Measurements from ENCODE around the gene CTBP2. TPM values are rescaled to one million over a fixed set of nuclear protein-coding genes. Genes with fewer than 3 reads are reported as not detected.
A peak's percentile ranks its signal among the peaks of the same experiment; 100 is the strongest.

The CTBP2 gene
- total RNA-seq, 1 experiment from 2014 or later, result 125 TPM

DNA sequence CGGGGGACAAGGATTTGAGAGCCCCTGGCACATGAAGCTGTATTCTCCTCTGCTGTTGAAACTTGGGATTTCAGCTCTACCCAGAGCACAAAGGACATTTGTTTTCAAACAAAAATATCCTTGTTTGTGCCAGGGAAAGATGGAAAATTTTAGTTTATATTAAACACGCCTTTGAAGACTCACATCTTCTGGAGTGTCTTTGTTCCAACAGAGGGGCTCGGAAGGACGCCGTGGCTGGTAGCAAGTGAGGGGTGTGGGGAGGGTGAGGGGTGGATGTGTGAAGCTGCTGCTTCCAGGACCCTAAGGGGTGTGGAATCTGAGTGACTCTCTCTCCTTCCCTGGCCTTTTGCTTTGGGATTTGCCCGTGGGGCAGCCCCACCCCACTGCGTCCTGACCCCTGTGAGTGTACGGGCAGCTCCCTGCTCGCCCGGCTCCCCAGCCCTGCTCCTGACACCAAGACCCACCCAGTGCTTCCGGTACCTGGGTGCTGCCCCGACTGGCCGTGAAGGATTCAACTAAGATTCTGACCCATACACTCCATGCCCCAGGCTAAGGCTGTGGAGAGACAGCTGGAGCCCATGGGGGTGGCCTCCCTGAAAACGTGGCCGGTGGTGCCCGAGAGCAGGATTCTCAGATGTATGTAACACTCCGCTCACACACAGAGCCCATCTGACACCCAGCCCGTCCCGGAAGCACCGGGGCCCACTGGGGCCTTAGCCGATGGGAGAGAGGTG, 158.9 kb downstream of the CTBP2 start:
- in situ Hi-C loops (cut with HindIII; ENCODE audit: low pct_unique_long_range_greater_than_20kb, low sequenced_read_pairs), result no loop called here
- CTCF ChIA-PET, result no interaction called here
- Histone ChIP-seq H3K36me3 (ENCODE audit: control insufficient read depth, insufficient read depth, low read length) (peaks cover 4% of the 10 kb centered on the region), H3K9me3 (ENCODE audit: control insufficient read depth, insufficient read depth, low read depth, low read length) (no peaks in the 10 kb centered on the region), H3K27ac (ENCODE audit: low read length) (no peak overlapping the region), H3K27me3 (ENCODE audit: control insufficient read depth, insufficient read depth, low read length) (no peaks in the 10 kb centered on the region), H3K4me1 (ENCODE audit: control insufficient read depth, insufficient read depth, low read length) (no peaks in the 10 kb centered on the region), H3K4me3 (ENCODE audit: low read depth in 2 of 2, low read length in 2 of 2) (no peak overlapping the region)
- ATAC-seq (no peak), DNase-seq (ENCODE audit: low read depth, low spot score) (no peak)
- TF ChIP-seq, protein P1, sequence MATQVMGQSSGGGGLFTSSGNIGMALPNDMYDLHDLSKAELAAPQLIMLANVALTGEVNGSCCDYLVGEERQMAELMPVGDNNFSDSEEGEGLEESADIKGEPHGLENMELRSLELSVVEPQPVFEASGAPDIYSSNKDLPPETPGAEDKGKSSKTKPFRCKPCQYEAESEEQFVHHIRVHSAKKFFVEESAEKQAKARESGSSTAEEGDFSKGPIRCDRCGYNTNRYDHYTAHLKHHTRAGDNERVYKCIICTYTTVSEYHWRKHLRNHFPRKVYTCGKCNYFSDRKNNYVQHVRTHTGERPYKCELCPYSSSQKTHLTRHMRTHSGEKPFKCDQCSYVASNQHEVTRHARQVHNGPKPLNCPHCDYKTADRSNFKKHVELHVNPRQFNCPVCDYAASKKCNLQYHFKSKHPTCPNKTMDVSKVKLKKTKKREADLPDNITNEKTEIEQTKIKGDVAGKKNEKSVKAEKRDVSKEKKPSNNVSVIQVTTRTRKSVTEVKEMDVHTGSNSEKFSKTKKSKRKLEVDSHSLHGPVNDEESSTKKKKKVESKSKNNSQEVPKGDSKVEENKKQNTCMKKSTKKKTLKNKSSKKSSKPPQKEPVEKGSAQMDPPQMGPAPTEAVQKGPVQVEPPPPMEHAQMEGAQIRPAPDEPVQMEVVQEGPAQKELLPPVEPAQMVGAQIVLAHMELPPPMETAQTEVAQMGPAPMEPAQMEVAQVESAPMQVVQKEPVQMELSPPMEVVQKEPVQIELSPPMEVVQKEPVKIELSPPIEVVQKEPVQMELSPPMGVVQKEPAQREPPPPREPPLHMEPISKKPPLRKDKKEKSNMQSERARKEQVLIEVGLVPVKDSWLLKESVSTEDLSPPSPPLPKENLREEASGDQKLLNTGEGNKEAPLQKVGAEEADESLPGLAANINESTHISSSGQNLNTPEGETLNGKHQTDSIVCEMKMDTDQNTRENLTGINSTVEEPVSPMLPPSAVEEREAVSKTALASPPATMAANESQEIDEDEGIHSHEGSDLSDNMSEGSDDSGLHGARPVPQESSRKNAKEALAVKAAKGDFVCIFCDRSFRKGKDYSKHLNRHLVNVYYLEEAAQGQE (IDR thresholded peaks at IDR 0.05; ENCODE audit: insufficient read depth in 1 of 2, low read depth in 2 of 2, low read length in 1 of 2), result no peak
- TF ChIP-seq TCF7L2 (IDR thresholded peaks at IDR 0.05; ENCODE audit: low read depth, low read length), result no peak
- TF ChIP-seq POLR2AphosphoS5 (IDR thresholded peaks at IDR 0.05; ENCODE audit: low read depth, low read length), result no peak
- TF ChIP-seq SIN3A (IDR thresholded peaks at IDR 0.05; ENCODE audit: borderline replicate concordance, insufficient read depth, low read depth, low read length), result no peak
- TF ChIP-seq, protein P2, sequence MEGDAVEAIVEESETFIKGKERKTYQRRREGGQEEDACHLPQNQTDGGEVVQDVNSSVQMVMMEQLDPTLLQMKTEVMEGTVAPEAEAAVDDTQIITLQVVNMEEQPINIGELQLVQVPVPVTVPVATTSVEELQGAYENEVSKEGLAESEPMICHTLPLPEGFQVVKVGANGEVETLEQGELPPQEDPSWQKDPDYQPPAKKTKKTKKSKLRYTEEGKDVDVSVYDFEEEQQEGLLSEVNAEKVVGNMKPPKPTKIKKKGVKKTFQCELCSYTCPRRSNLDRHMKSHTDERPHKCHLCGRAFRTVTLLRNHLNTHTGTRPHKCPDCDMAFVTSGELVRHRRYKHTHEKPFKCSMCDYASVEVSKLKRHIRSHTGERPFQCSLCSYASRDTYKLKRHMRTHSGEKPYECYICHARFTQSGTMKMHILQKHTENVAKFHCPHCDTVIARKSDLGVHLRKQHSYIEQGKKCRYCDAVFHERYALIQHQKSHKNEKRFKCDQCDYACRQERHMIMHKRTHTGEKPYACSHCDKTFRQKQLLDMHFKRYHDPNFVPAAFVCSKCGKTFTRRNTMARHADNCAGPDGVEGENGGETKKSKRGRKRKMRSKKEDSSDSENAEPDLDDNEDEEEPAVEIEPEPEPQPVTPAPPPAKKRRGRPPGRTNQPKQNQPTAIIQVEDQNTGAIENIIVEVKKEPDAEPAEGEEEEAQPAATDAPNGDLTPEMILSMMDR (IDR thresholded peaks at IDR 0.05), result no peak
- intact Hi-C loops (cut with micrococcal nuclease; ENCODE audit: unreplicated experiment), result no loop called here
- POLR2A ChIA-PET, result no interaction called here
- BruUV-seq (replicated peaks), result no TSS peak

DNA sequence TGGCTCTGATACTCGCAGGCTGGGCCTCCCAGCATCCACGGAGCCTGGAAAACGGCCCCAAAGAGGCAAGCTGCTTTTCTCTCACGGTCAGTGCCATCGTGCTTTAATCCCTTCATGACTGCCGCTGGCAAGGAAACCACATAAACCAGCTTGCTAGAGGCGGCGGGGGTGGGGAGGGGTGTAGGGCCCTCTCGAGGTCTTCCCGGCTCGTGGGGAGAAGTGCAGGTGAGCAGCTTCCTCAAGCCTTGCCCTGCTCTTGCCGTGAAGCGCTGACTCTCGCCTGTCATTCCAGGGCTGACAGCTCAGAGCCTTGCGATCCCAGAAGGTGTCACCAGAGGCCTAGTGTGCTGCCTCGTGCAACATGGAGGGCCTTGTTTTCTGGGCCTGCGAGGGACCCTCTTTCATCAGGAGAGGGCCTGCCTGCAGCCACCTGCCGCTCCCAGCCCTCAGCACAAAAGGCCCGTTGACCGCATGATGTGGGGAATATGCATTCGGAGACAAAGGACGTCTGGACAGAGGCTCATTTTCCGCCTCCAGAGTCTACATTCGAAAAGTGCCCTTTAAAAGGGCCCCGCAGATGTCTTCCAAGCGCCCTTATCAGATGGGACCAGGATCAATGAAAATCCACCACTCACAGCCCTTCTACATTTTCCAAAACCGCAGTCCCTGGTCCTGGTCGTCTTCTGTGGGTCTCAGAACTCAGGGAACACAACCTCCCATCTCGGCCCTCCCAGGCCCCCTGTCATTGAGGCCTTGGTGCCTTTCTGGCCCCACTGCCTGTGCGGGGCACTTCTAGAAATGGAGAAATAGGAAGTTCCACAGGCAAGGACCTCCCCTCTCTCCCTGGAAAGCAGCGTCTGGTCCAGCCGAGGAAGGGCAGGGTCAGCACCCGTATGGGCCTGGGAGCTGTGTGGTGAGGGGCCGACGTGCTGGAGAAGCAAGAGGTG, 159.7 kb downstream of the CTBP2 start:
- CTCF ChIA-PET, result no interaction called here
- no peak for TF ChIP-seq POLR2AphosphoS5 (IDR thresholded peaks at IDR 0.05; ENCODE audit: low read depth, low read length)
- TF ChIP-seq SIN3A (IDR thresholded peaks at IDR 0.05; ENCODE audit: borderline replicate concordance, insufficient read depth, low read depth, low read length), result no peak
- TF ChIP-seq, protein P1 (IDR thresholded peaks at IDR 0.05; ENCODE audit: insufficient read depth in 1 of 2, low read depth in 2 of 2, low read length in 1 of 2), result no peak
- TF ChIP-seq, protein P2 (IDR thresholded peaks at IDR 0.05), result no peak; the same call in 1 of the 2 replicates
- TF ChIP-seq TCF7L2 (IDR thresholded peaks at IDR 0.05; ENCODE audit: low read depth, low read length), result no peak
- intact Hi-C loops (cut with micrococcal nuclease; ENCODE audit: unreplicated experiment), result no loop called here
- DNase-seq (ENCODE audit: low read depth, low spot score) (no peak), ATAC-seq (no peak)
- H3K27ac ChIP-seq (ENCODE audit: low read length), result no peak overlapping the region
- no peak overlapping the region for H3K4me3 ChIP-seq (ENCODE audit: low read depth in 2 of 2, low read length in 2 of 2)
- POLR2A ChIA-PET, result no interaction called here
- no peaks in the 10 kb centered on the region for H3K9me3 ChIP-seq (ENCODE audit: control insufficient read depth, insufficient read depth, low read depth, low read length)
- H3K27me3 ChIP-seq (ENCODE audit: control insufficient read depth, insufficient read depth, low read length), result no peaks in the 10 kb centered on the region
- H3K4me1 ChIP-seq (ENCODE audit: control insufficient read depth, insufficient read depth, low read length), result no peaks in the 10 kb centered on the region
- peaks cover 4% of the 10 kb centered on the region for H3K36me3 ChIP-seq (ENCODE audit: control insufficient read depth, insufficient read depth, low read length)
- in situ Hi-C loops (cut with HindIII; ENCODE audit: low pct_unique_long_range_greater_than_20kb, low sequenced_read_pairs), result no loop called here
- TSS peak; percentile 16 for BruUV-seq (replicated peaks)

Measured in Panc1 (cell line).